OCI-LY3 (cell line): Measurements from ENCODE around the gene HDHD2.

Experiments used
- H2AFZ ChIP-seq: fragments of 200-600, 300-600 bp; shearing (Covaris generic); 2 replicates; pipeline ENCODE4 v1.6.0; 2014; ENCODE audit warnings: antibody characterized with exemption, low read depth, low read length
- H3K27ac ChIP-seq: fragments of 200-600, 300-600 bp; sonication (generic); 2 replicates; pipeline ENCODE4 v1.5.1; 2014; ENCODE audit warnings: mild to moderate bottlenecking, low read length, moderate library complexity, mixed read lengths
- H3K27me3 ChIP-seq: fragments of 200-600, 300-600 bp; sonication (generic); 2 replicates; pipeline ENCODE4 v1.6.1; 2014; ENCODE audit warnings: low read depth, low read length, mixed read lengths
- H3K36me3 ChIP-seq: fragments of 200-600, 300-600 bp; sonication (generic); replicated peaks from 2 replicates; pipeline ENCODE3; 2014; ENCODE audit warnings: low read depth, low read length, mixed read lengths
- H3K4me1 ChIP-seq: fragments of 300-600, 200-600 bp; sonication (generic); 2 replicates; pipeline ENCODE4 v1.6.1; 2014; ENCODE audit warnings: low read length, mixed read lengths
- H3K4me2 ChIP-seq: fragments of 200-600, 300-600 bp; sonication (generic); 2 replicates; pipeline ENCODE4 v1.6.1; 2014; ENCODE audit warnings: low read length, mixed read lengths
- H3K4me3 ChIP-seq: fragments of 300-600, 200-600 bp; sonication (generic); 2 replicates; pipeline ENCODE4 v1.5.1; 2014; ENCODE audit warnings: antibody characterized with exemption, mild to moderate bottlenecking, low read length, moderate library complexity
- H3K79me2 ChIP-seq: fragments of 300-600, 200-600 bp; shearing (Covaris generic); 2 replicates; pipeline ENCODE4 v1.6.1; 2014; ENCODE audit warnings: mild to moderate bottlenecking, low read length, mixed read lengths
- H3K9ac ChIP-seq: fragments of 300-600, 200-600 bp; shearing (Covaris generic); 2 replicates; pipeline ENCODE4 v1.6.0; 2014; ENCODE audit warnings: mild to moderate bottlenecking, low read length, moderate library complexity
- H3K9me3 ChIP-seq: fragments of 200-600, 300-600 bp; shearing (Covaris generic); 2 replicates; pipeline ENCODE4 v1.6.1; 2014; ENCODE audit warnings: low read length, mixed read lengths; ENCODE audit not compliant: insufficient read depth
- H4K20me1 ChIP-seq: fragments of 200-600, 300-600 bp; sonication (generic); 2 replicates; pipeline ENCODE4 v1.6.1; 2016; ENCODE audit warnings: low read length, mixed read lengths; ENCODE audit not compliant: insufficient read depth
- CTCF ChIP-seq: fragments of 200-600, 300-600 bp; sonication (generic); IDR thresholded peaks from 2 replicates; pipeline ENCODE4 v1.5.1; 2014; ENCODE audit warnings: antibody characterized with exemption, low read length, low read depth
- EZH2phosphoT487 ChIP-seq: fragments of 200-600 bp; shearing (Covaris generic); IDR thresholded peaks from 2 replicates; pipeline ENCODE4 v1.6.1; 2018; ENCODE audit warnings: antibody characterized with exemption, mixed run types, low read depth

The HDHD2 gene

GRCh38 chr18:47175898-47176575 is 25.7 kb upstream of the HDHD2 start, which contains the start of gene IER3IP1:
Gene IER3IP1 (minus strand): TSS chr18:47176364. CDS start chr18:47176277, 87 bp downstream.
- H3K79me2 ChIP-seq = peaks cover 51% of the 10 kb centered on the region
- peak within 1 kb of the TSS; percentile 90 for H2AFZ ChIP-seq
- TF ChIP-seq EZH2phosphoT487 (no peak), CTCF (peak; percentile 20; the same call in 1 of the 2 replicates)

GRCh38 chr18:47175283-47175897 is 25.1 kb upstream of the HDHD2 start:
- Histone ChIP-seq H3K4me1 (peaks cover 15% of the 10 kb centered on the region), H3K4me2 (peak overlapping the region; percentile 89), H4K20me1 (peaks cover 44% of the 10 kb centered on the region), H3K9ac (peak overlapping the region; percentile 78), H3K27ac (peak overlapping the region; percentile 45; the same call in 1 of the 2 replicates), H3K36me3 (peaks cover 23% of the 10 kb centered on the region), H3K79me2 (peaks cover 57% of the 10 kb centered on the region), H2AFZ (peak overlapping the region; percentile 90), H3K4me3 (peak overlapping the region; percentile 83), H3K27me3 (no peaks in the 10 kb centered on the region), H3K9me3 (no peaks in the 10 kb centered on the region)
- no peak for TF ChIP-seq CTCF
- TF ChIP-seq EZH2phosphoT487 = no peak

More at GRCh38 chr18:47175898-47176575, 25.7 kb upstream of the HDHD2 start, which contains the start of gene IER3IP1:
- Histone ChIP-seq H3K4me1 (peaks cover 21% of the 10 kb centered on the region), H3K36me3 (peaks cover 18% of the 10 kb centered on the region), H3K9me3 (no peaks in the 10 kb centered on the region), H3K27me3 (no peaks in the 10 kb centered on the region), H3K4me3 (peak within 1 kb of the TSS; percentile 83), H4K20me1 (peaks cover 45% of the 10 kb centered on the region), H3K27ac (peak within 1 kb of the TSS; percentile 45), H3K4me2 (peak within 1 kb of the TSS; percentile 89), H3K9ac (peak within 1 kb of the TSS; percentile 78)

GRCh38 chr18:47174545-47175116 is 24.3 kb upstream of the HDHD2 start:
- peaks cover 12% of the 10 kb centered on the region for H3K4me1 ChIP-seq
- H3K27ac ChIP-seq = no peak overlapping the region
- H3K9ac ChIP-seq = peak overlapping the region; percentile 78
- H3K79me2 ChIP-seq = peaks cover 65% of the 10 kb centered on the region
- no peaks in the 10 kb centered on the region for H3K9me3 ChIP-seq
- peaks cover 45% of the 10 kb centered on the region for H4K20me1 ChIP-seq
- peak overlapping the region; percentile 89 for H3K4me2 ChIP-seq
- TF ChIP-seq CTCF (no peak), EZH2phosphoT487 (no peak)
- no peaks in the 10 kb centered on the region for H3K27me3 ChIP-seq
- H3K36me3 ChIP-seq = peaks cover 23% of the 10 kb centered on the region
- peak overlapping the region; percentile 83 for H3K4me3 ChIP-seq
- H2AFZ ChIP-seq = no peak overlapping the region

GRCh38 chr18:47172476-47172875 is 22.2 kb upstream of the HDHD2 start:
- Histone ChIP-seq H3K4me2 (no peak overlapping the region), H3K27me3 (no peaks in the 10 kb centered on the region), H3K9ac (no peak overlapping the region), H3K4me3 (no peak overlapping the region), H2AFZ (no peak overlapping the region), H3K36me3 (peaks cover 23% of the 10 kb centered on the region), H4K20me1 (peaks cover 61% of the 10 kb centered on the region), H3K27ac (no peak overlapping the region), H3K9me3 (no peaks in the 10 kb centered on the region), H3K79me2 (peaks cover 85% of the 10 kb centered on the region), H3K4me1 (peaks cover 12% of the 10 kb centered on the region)
- TF ChIP-seq EZH2phosphoT487 (no peak), CTCF (no peak)
